Measurements from ENCODE around the gene PLEKHM3. TPM values are rescaled to one million over a fixed set of nuclear protein-coding genes. Genes with fewer than 3 reads are reported as not detected.

PLEKHM3 gene
- total and polyA plus RNA-seq, 2 of the 13 experiments (the other 11 are each of a cell fraction or from before 2014, with no cell fraction given): 4.5 to 4.7 TPM

- peak; percentile 56; the same call in 1 of the 2 replicates for TF ChIP-seq MXD3 (CRISPR knock-in tag; IDR thresholded peaks at IDR 0.05)
- TF ChIP-seq ZNF703 (CRISPR knock-in tag; IDR thresholded peaks at IDR 0.05; ENCODE audit: borderline replicate concordance): peak; percentile 80; the same call in 1 of the 2 replicates
- peak; percentile 73; the same call in 1 of the 2 replicates for TF ChIP-seq ZNF747 (CRISPR knock-in tag; IDR thresholded peaks at IDR 0.05; ENCODE audit: borderline replicate concordance)
- peak; percentile 99 for TF ChIP-seq ZBTB37 (CRISPR knock-in tag; IDR thresholded peaks at IDR 0.05)
- TF ChIP-seq ZNF543 (CRISPR knock-in tag; IDR thresholded peaks at IDR 0.05): peak; percentile 37; the same call in 1 of the 2 replicates
- TF ChIP-seq SMAD1 (CRISPR knock-in tag; IDR thresholded peaks at IDR 0.05; ENCODE audit: borderline replicate concordance, low read depth): peak; percentile 82; the same call in 1 of the 2 replicates
- TF ChIP-seq RORA (CRISPR knock-in tag; IDR thresholded peaks at IDR 0.05): peak; percentile 90; the same call in 1 of the 2 replicates
- TF ChIP-seq, protein P1, sequence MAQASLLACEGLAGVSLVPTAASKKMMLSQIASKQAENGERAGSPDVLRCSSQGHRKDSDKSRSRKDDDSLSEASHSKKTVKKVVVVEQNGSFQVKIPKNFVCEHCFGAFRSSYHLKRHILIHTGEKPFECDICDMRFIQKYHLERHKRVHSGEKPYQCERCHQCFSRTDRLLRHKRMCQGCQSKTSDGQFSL (CRISPR knock-in tag; IDR thresholded peaks at IDR 0.05): no peak
- TF ChIP-seq, protein P2, sequence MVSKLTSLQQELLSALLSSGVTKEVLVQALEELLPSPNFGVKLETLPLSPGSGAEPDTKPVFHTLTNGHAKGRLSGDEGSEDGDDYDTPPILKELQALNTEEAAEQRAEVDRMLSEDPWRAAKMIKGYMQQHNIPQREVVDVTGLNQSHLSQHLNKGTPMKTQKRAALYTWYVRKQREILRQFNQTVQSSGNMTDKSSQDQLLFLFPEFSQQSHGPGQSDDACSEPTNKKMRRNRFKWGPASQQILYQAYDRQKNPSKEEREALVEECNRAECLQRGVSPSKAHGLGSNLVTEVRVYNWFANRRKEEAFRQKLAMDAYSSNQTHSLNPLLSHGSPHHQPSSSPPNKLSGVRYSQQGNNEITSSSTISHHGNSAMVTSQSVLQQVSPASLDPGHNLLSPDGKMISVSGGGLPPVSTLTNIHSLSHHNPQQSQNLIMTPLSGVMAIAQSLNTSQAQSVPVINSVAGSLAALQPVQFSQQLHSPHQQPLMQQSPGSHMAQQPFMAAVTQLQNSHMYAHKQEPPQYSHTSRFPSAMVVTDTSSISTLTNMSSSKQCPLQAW (CRISPR knock-in tag; IDR thresholded peaks at IDR 0.05): peak; percentile 98
- 0 out of 2 replicates have a peak, but pooled peaks have one; percentile 27 for TF ChIP-seq SRF (IDR thresholded peaks at IDR 0.05; ENCODE audit: low read depth, low read length)
- peak; percentile 96 for TF ChIP-seq LCORL (IDR thresholded peaks at IDR 0.05)
- TF ChIP-seq LCORL (CRISPR knock-in tag; IDR thresholded peaks at IDR 0.05): peak; percentile 98
- TF ChIP-seq ZSCAN29 (CRISPR knock-in tag; conservative IDR thresholded peaks at IDR 0.05): peak; percentile 87
- TF ChIP-seq ZGPAT (CRISPR knock-in tag; IDR thresholded peaks at IDR 0.05): peak; percentile 98
- peak; percentile 88; the same call in 1 of the 2 replicates for TF ChIP-seq ARID4A (CRISPR knock-in tag; IDR thresholded peaks at IDR 0.05; ENCODE audit: borderline replicate concordance)
- TF ChIP-seq POLR2A (IDR thresholded peaks at IDR 0.05; ENCODE audit: insufficient read depth in 1 of 2, low read depth in 2 of 2, low read length in 2 of 2): peak in 1 of 2 experiments; percentile 57; a peak in 2 of 4 replicates
- TF ChIP-seq ISL2 (CRISPR knock-in tag; IDR thresholded peaks at IDR 0.05): peak; percentile 95
Observed at GRCh38 chr2:207869784-207870778, 155.2 kb downstream of the PLEKHM3 start (continued).

All from HepG2 (cell line).